C4-2B (cell line): ENCODE results near the gene PTGES.

Source experiments
- H3K27ac ChIP-seq: fragments of 450-650 bp; 2 replicates; pipeline ENCODE4 v1.5.1; 2017
- CTCF ChIP-seq: fragments of 450-650 bp; conservative IDR thresholded peaks from 2 replicates; pipeline ENCODE4 v1.5.1; 2017; ENCODE audit warnings: mild to moderate bottlenecking
- ZFX ChIP-seq: fragments of 450-650 bp; IDR thresholded peaks from 2 replicates; pipeline ENCODE4 v1.6.1; 2017

PTGES gene

GRCh38 chr9:129713402-129713679 lies 39.5 kb downstream of the PTGES start:
- no peak overlapping the region for H3K27ac ChIP-seq
- TF ChIP-seq ZFX (no peak), CTCF (no peak)

- TF ChIP-seq CTCF = no peak
- no peak for TF ChIP-seq ZFX
- H3K27ac ChIP-seq = no peak overlapping the region
Measured at GRCh38 chr9:129712634-129713401, 40.0 kb downstream of the PTGES start.

GRCh38 chr9:129710169-129710453 lies 42.7 kb downstream of the PTGES start:
- H3K27ac ChIP-seq = no peak overlapping the region
- TF ChIP-seq ZFX = no peak
- no peak for TF ChIP-seq CTCF

- no peak overlapping the region for H3K27ac ChIP-seq
Measured at GRCh38 chr9:129709438-129710168, 43.2 kb downstream of the PTGES start.

GRCh38 chr9:129708793-129709192 lies 44.0 kb downstream of the PTGES start:
- no peak overlapping the region for H3K27ac ChIP-seq
- no peak for TF ChIP-seq CTCF
- TF ChIP-seq ZFX = no peak

More at GRCh38 chr9:129709438-129710168, 43.2 kb downstream of the PTGES start:
- TF ChIP-seq CTCF (no peak), ZFX (no peak)

GRCh38 chr9:129704807-129705206 lies 48.0 kb downstream of the PTGES start:
- TF ChIP-seq ZFX = no peak
- no peak for TF ChIP-seq CTCF
- H3K27ac ChIP-seq = no peak overlapping the region

- TF ChIP-seq CTCF (no peak), ZFX (no peak)
- no peak overlapping the region for H3K27ac ChIP-seq
Measured at GRCh38 chr9:129703667-129704355, 49.0 kb downstream of the PTGES start.
